ENCODE measurements around the gene TRIM66. TPM values are rescaled to one million over a fixed set of nuclear protein-coding genes. Genes with fewer than 3 reads are reported as not detected.

Gene TRIM66
- total and polyA plus RNA-seq, 2 experiments from 2014 or later: 1.5 TPM

GRCh38 chr11:8693555-8693954 lies 11.1 kb upstream of the TRIM66 start:
- H3K9me3 ChIP-seq (ENCODE audit: low read depth): no peaks in the 10 kb centered on the region
- in situ Hi-C loops (cut with MboI): no loop called here
- no peak for TF ChIP-seq EZH2phosphoT487 (IDR thresholded peaks at IDR 0.05; ENCODE audit: insufficient read depth, low read depth)
- TF ChIP-seq EZH2 (IDR thresholded peaks at IDR 0.05; ENCODE audit: insufficient read depth, poor library complexity, severe bottlenecking): no peak
- no peaks in the 10 kb centered on the region for H3K27me3 ChIP-seq (replicated peaks; ENCODE audit: insufficient read depth)
- H3K4me1 ChIP-seq (ENCODE audit: insufficient read depth): peaks cover 8% of the 10 kb centered on the region; the same call in 1 of the 2 replicates
- H4K20me1 ChIP-seq (ENCODE audit: insufficient read depth): no peaks in the 10 kb centered on the region
- no peak for DNase-seq
- no peak overlapping the region for H3K4me3 ChIP-seq
- 78 to 83% methylated on average over 7 of the region's 7 CpGs for WGBS, 2 experiments (ENCODE audit: low coverage in 1 of 2, low lambda C conversion rate in 2 of 2, missing lambda C conversion rate in 2 of 2)
- no peak overlapping the region for H3K4me2 ChIP-seq (ENCODE audit: unreplicated experiment)
- H3K27ac ChIP-seq: no peak overlapping the region
- no peaks in the 10 kb centered on the region for H3K9me2 ChIP-seq (ENCODE audit: insufficient read depth)
- H3K79me2 ChIP-seq (ENCODE audit: insufficient read depth): 0 out of 2 replicates have a peak, but pooled peaks cover 7% of the 10 kb centered on the region
- H3F3A ChIP-seq (ENCODE audit: insufficient read depth): peaks cover 14% of the 10 kb centered on the region
- H3K9ac ChIP-seq: no peak overlapping the region
- H3K36me3 ChIP-seq (ENCODE audit: low read depth): peaks cover 6% of the 10 kb centered on the region; the same call in 1 of the 2 replicates
- H2AFZ ChIP-seq: no peak overlapping the region

GRCh38 chr11:8693010-8693551 lies 10.6 kb upstream of the TRIM66 start:
- Histone ChIP-seq H3K4me3 (no peak overlapping the region), H3K27ac (no peak overlapping the region), H3K27me3 (replicated peaks; ENCODE audit: insufficient read depth) (no peaks in the 10 kb centered on the region), H3K36me3 (ENCODE audit: low read depth) (peaks cover 6% of the 10 kb centered on the region; the same call in 1 of the 2 replicates), H2AFZ (no peak overlapping the region), H3K4me2 (ENCODE audit: unreplicated experiment) (no peak overlapping the region), H3K9me3 (ENCODE audit: low read depth) (no peaks in the 10 kb centered on the region), H3K9me2 (ENCODE audit: insufficient read depth) (no peaks in the 10 kb centered on the region), H3K9ac (no peak overlapping the region), H3F3A (ENCODE audit: insufficient read depth) (peaks cover 19% of the 10 kb centered on the region), H3K4me1 (ENCODE audit: insufficient read depth) (peaks cover 11% of the 10 kb centered on the region; the same call in 1 of the 2 replicates), H4K20me1 (ENCODE audit: insufficient read depth) (no peaks in the 10 kb centered on the region), H3K79me2 (ENCODE audit: insufficient read depth) (0 out of 2 replicates have a peak, but pooled peaks cover 7% of the 10 kb centered on the region)
- in situ Hi-C loops (cut with MboI): no loop called here
- DNase-seq: peak; percentile 19
- TF ChIP-seq EZH2phosphoT487 (IDR thresholded peaks at IDR 0.05; ENCODE audit: insufficient read depth, low read depth): no peak
- no peak for TF ChIP-seq EZH2 (IDR thresholded peaks at IDR 0.05; ENCODE audit: insufficient read depth, poor library complexity, severe bottlenecking)
- 90 to 95% methylated on average over 6 of the region's 6 CpGs for WGBS, 2 experiments (ENCODE audit: low coverage in 1 of 2, low lambda C conversion rate in 2 of 2, missing lambda C conversion rate in 2 of 2)

DNA sequence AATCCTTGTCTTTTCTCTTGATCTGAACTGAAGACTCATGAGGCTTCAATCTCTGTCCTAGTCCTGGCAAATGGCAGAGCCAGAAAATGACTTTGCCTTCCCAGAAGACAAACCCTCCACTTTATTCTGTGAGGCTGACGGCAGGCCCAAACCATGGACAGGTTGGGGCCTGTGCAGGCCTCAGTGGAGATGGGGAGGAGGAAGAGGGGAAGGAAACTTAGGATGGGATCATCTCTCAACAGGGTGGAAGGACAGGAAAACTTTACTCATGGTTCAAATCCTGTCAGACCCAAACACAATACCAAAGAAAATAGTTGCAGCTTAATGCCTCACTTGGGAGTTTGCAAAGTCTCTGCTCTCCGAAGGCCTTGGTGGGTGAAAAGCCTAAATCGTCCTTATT lies 10.0 kb upstream of the TRIM66 start:
- no peak overlapping the region for H3K4me3 ChIP-seq
- H4K20me1 ChIP-seq (ENCODE audit: insufficient read depth): no peaks in the 10 kb centered on the region
- peaks cover 17% of the 10 kb centered on the region; the same call in 1 of the 2 replicates for H3K4me1 ChIP-seq (ENCODE audit: insufficient read depth)
- no peaks in the 10 kb centered on the region for H3K9me2 ChIP-seq (ENCODE audit: insufficient read depth)
- 75 to 77% methylated on average over 3 of the region's 3 CpGs for WGBS, 2 experiments (ENCODE audit: low coverage in 1 of 2, low lambda C conversion rate in 2 of 2, missing lambda C conversion rate in 2 of 2)
- H3K9me3 ChIP-seq (ENCODE audit: low read depth): no peaks in the 10 kb centered on the region
- H2AFZ ChIP-seq: no peak overlapping the region
- H3K9ac ChIP-seq: no peak overlapping the region
- H3K79me2 ChIP-seq (ENCODE audit: insufficient read depth): 0 out of 2 replicates have a peak, but pooled peaks cover 7% of the 10 kb centered on the region
- H3K27me3 ChIP-seq (replicated peaks; ENCODE audit: insufficient read depth): no peaks in the 10 kb centered on the region
- TF ChIP-seq EZH2 (IDR thresholded peaks at IDR 0.05; ENCODE audit: insufficient read depth, poor library complexity, severe bottlenecking) (no peak), EZH2phosphoT487 (IDR thresholded peaks at IDR 0.05; ENCODE audit: insufficient read depth, low read depth) (no peak)
- in situ Hi-C loops (cut with MboI): no loop called here
- no peak overlapping the region for H3K27ac ChIP-seq
- peaks cover 26% of the 10 kb centered on the region for H3F3A ChIP-seq (ENCODE audit: insufficient read depth)
- no peak for DNase-seq
- H3K36me3 ChIP-seq (ENCODE audit: low read depth): peaks cover 7% of the 10 kb centered on the region; the same call in 1 of the 2 replicates
- H3K4me2 ChIP-seq (ENCODE audit: unreplicated experiment): no peak overlapping the region

GRCh38 chr11:8691601-8692000 lies 9.1 kb upstream of the TRIM66 start:
- Histone ChIP-seq H3K4me2 (ENCODE audit: unreplicated experiment) (no peak overlapping the region), H3K4me3 (no peak overlapping the region), H3K27ac (no peak overlapping the region), H3K9ac (no peak overlapping the region), H3K36me3 (ENCODE audit: low read depth) (peaks cover 14% of the 10 kb centered on the region), H3F3A (ENCODE audit: insufficient read depth) (peaks cover 34% of the 10 kb centered on the region), H3K9me3 (ENCODE audit: low read depth) (no peaks in the 10 kb centered on the region), H3K4me1 (ENCODE audit: insufficient read depth) (peaks cover 26% of the 10 kb centered on the region; the same call in 1 of the 2 replicates), H3K27me3 (replicated peaks; ENCODE audit: insufficient read depth) (no peaks in the 10 kb centered on the region), H2AFZ (no peak overlapping the region), H4K20me1 (ENCODE audit: insufficient read depth) (no peaks in the 10 kb centered on the region), H3K9me2 (ENCODE audit: insufficient read depth) (no peaks in the 10 kb centered on the region), H3K79me2 (ENCODE audit: insufficient read depth) (0 out of 2 replicates have a peak, but pooled peaks cover 7% of the 10 kb centered on the region)
- WGBS, 2 experiments (ENCODE audit: low coverage in 1 of 2, low lambda C conversion rate in 2 of 2, missing lambda C conversion rate in 2 of 2): 96% methylated on average over 6 of the region's 6 CpGs
- DNase-seq: no peak
- in situ Hi-C loops (cut with MboI): no loop called here
- TF ChIP-seq EZH2 (IDR thresholded peaks at IDR 0.05; ENCODE audit: insufficient read depth, poor library complexity, severe bottlenecking) (no peak), EZH2phosphoT487 (IDR thresholded peaks at IDR 0.05; ENCODE audit: insufficient read depth, low read depth) (no peak)
